Uterus (tissue), 2 donors: ENCODE measurements around the gene EIF1.

Experiments
- POLR2A ChIP-seq, 2 donors: fragments of 450-650 bp; IDR thresholded peaks; one replicate each; pipeline ENCODE4 v1.6.1; 2016; ENCODE audit warnings: antibody characterized with exemption in 2 of 2, mild to moderate bottlenecking in 1 of 2, moderate library complexity in 1 of 2
- TF ChIP-seq, protein P1 (sequence below), 4 experiments: fragments of 200-600 bp in 2 of 4; fragments of 450-650 bp in 2 of 4; sonication (generic) in 2 of 4; IDR thresholded peaks; one replicate each; pipeline ENCODE4 v1.5.1; 2016 to 2019; ENCODE audit warnings: antibody characterized with exemption in 4 of 4, mild to moderate bottlenecking in 2 of 4, moderate library complexity in 1 of 4

DNA sequence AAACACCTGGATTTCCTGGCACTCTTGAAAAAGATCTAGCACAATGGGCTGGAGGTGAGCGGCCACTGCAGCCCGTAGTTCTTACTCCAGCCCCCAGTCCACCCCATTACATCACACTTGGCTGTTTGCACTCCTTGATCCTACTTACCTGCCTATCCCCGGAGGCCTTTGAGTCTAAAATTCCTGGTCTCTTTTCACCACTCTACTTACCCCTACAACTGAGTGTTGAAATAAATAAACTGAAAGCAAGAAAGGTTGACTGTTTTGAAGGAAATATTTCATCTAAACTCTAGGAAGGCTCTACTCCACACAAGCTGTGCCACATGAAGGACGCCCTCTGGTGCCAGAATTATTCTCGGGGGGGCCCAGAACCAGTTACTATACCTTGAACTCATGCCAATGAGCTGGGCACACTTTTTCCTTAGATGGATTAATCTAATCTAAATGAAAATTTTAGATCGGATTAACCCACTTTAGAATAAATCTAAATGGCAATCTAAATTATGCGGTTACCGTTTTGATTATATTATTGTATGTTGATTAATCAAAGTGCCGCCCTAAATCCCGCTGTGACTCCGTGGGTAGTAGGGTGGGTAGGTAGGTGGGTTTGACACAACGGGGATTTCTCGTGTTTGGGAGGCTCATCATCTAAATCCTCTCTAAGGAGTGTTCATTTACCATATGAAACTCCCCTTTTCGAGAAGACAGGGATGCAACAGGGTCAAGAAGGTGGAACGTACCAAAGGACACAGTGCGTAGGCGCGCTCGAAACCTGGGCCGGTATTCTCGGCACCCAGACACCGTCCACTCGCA, 651 bp upstream of the EIF1 start:
- no peak for TF ChIP-seq POLR2A (IDR thresholded peaks at IDR 0.05)
- TF ChIP-seq, protein P1, sequence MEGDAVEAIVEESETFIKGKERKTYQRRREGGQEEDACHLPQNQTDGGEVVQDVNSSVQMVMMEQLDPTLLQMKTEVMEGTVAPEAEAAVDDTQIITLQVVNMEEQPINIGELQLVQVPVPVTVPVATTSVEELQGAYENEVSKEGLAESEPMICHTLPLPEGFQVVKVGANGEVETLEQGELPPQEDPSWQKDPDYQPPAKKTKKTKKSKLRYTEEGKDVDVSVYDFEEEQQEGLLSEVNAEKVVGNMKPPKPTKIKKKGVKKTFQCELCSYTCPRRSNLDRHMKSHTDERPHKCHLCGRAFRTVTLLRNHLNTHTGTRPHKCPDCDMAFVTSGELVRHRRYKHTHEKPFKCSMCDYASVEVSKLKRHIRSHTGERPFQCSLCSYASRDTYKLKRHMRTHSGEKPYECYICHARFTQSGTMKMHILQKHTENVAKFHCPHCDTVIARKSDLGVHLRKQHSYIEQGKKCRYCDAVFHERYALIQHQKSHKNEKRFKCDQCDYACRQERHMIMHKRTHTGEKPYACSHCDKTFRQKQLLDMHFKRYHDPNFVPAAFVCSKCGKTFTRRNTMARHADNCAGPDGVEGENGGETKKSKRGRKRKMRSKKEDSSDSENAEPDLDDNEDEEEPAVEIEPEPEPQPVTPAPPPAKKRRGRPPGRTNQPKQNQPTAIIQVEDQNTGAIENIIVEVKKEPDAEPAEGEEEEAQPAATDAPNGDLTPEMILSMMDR (IDR thresholded peaks at IDR 0.05), result no peak
